Bronchial smooth muscle cell (primary cell): ENCODE measurements around the gene TNKS2. TPM values are rescaled to one million over a fixed set of nuclear protein-coding genes. Genes with fewer than 3 reads are reported as not detected.

ENCODE experiments used
- total RNA-seq: library from RNA; depleted of rRNA; stranded (reverse); fragments of >200 nt; gene quantifications from 2 replicates; pipeline ENCODE4 v1.2.1, GENCODE V29; 2014

The TNKS2 gene
- total RNA-seq = 44.0 and 53.0 TPM in 2 replicates

GRCh38 chr10:91797874-91798648 is at the start of gene TNKS2:
TSS of gene TNKS2 (plus strand) at chr10:91798426. CDS start at chr10:91798691, 265 bp downstream.

GRCh38 chr10:91909117-91909677 is 111.0 kb downstream of the TNKS2 start, which contains the start of gene FGFBP3:
TSS of gene FGFBP3 (minus strand) at chr10:91909486. CDS start at chr10:91908969, 517 bp downstream.

Other genes starting within 250 kb of the TNKS2 start
- gene PPP1R3C, start 165.4 kb upstream of the TNKS2 start, total RNA-seq = 125 and 167 TPM in 2 replicates
- gene FGFBP3, start 111.1 kb downstream of the TNKS2 start, total RNA-seq = 0.17 and 0.47 TPM in 2 replicates
- 38.6 and 41.1 TPM in 2 replicates for gene BTAF1, start 125.3 kb downstream of the TNKS2 start, total RNA-seq